ENCODE measurements around the gene TRIM46. TPM values are rescaled to one million over a fixed set of nuclear protein-coding genes. Genes with fewer than 3 reads are reported as not detected.

The TRIM46 gene
- total RNA-seq, 1 experiment from 2014 or later = 3.8 TPM

DNA sequence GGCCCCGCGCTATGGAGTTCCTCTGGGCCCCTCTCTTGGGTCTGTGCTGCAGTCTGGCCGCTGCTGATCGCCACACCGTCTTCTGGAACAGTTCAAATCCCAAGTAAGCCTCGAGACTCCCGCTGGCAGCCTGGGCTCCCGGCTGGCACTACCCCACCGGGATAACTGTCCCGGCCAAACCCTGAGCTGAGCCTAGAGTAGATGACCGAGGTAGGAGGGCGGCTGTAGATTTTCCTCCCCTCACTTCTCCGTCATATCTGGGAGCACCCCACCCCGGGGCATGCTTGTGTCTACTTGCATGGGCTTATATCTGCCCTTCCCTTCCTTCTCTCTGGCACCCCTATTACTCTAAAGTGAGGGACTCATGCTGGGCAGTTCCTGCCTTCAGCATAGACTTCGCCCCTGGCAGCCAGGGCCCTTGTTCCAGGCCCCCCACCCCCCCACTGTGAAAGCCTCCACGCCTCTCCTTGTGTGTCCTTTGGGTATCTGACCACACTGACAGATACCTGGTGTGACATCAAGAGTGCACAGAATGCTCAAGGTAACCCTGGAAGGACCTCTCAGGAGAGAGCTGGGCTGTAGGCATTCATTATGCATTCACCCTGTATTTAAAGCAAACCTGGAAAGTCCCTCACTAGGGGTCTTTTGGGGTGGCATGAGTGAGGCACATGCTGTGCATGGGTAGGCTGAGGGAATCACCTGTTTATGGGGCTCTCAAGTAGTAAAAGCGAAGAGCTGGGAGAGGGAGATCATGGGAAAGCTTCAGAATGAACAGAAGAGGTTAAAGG is 45.5 kb upstream of the TRIM46 start (continued):
- TF ChIP-seq, protein P1, sequence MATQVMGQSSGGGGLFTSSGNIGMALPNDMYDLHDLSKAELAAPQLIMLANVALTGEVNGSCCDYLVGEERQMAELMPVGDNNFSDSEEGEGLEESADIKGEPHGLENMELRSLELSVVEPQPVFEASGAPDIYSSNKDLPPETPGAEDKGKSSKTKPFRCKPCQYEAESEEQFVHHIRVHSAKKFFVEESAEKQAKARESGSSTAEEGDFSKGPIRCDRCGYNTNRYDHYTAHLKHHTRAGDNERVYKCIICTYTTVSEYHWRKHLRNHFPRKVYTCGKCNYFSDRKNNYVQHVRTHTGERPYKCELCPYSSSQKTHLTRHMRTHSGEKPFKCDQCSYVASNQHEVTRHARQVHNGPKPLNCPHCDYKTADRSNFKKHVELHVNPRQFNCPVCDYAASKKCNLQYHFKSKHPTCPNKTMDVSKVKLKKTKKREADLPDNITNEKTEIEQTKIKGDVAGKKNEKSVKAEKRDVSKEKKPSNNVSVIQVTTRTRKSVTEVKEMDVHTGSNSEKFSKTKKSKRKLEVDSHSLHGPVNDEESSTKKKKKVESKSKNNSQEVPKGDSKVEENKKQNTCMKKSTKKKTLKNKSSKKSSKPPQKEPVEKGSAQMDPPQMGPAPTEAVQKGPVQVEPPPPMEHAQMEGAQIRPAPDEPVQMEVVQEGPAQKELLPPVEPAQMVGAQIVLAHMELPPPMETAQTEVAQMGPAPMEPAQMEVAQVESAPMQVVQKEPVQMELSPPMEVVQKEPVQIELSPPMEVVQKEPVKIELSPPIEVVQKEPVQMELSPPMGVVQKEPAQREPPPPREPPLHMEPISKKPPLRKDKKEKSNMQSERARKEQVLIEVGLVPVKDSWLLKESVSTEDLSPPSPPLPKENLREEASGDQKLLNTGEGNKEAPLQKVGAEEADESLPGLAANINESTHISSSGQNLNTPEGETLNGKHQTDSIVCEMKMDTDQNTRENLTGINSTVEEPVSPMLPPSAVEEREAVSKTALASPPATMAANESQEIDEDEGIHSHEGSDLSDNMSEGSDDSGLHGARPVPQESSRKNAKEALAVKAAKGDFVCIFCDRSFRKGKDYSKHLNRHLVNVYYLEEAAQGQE (IDR thresholded peaks at IDR 0.05; ENCODE audit: low read depth) = no peak

DNA sequence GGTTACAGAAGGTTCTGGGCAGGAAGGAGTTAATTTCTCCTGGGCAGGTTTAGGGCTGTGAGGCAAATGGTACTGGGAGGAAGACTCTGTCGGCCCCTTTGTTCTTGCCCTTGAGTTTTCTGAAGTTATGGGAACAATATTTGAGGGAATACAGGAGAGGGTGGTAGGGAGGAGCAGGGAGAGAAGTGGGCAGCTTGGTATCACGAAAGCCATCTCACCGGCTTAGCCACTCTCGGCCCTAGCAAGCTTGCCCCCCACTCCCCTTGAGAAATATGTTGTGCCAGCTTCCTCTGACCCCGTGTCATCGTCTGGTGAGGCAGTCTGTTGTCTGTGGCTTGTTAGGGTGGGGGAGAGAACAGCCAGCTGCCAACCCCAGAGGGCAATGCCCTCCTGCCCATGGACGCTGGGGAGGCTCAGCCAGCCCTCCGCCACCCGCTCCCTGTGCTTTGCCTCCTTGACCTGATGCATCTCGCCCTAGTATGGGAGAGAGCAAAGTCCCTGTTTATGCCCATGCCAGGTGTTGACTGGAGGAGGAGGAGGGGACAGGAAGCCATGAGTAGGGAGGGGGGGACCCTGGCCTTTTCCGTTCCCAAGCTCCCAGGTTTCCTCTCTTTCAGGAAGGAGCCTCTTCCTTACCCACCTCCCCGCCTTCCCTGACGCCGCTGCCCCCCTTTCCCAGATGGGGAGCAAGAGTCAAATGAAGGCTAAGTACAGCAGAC is 44.7 kb upstream of the TRIM46 start:
- POLR2A ChIA-PET = interaction anchor here (1.0 to 2.3 kb wide), 2 partner anchors 10 to 65 kb away, joined by 3 to 7 read pairs; no protein-coding TSS in a partner anchor
- RAD21 ChIA-PET (ENCODE audit: low non-redundant PET in 1 of 2, low total read pairs in 2 of 2, uncharacterized antibody in 2 of 2, unreplicated experiment in 2 of 2) = interaction anchor here in 1 of 2 experiments (0.7 kb wide), 1 partner anchor 112 kb away, joined by 3 read pairs; no protein-coding TSS in a partner anchor
- H3K4me1 ChIP-seq (ENCODE audit: control insufficient read depth in 1 of 2, insufficient read depth in 2 of 2, low read length in 2 of 2) = peaks cover 36 to 83% of the 10 kb centered on the region in 2 experiments
- H3K4me3 ChIP-seq (replicated peaks in 1 of 2; ENCODE audit: low read depth in 1 of 2, low read length in 2 of 2) = peak overlapping the region; percentile 70 to 97
- ATAC-seq (peak; percentile 33), DNase-seq (ENCODE audit: low read depth, low spot score) (no peak)
- intact Hi-C loops (cut with micrococcal nuclease) = loop anchor here (2.0 kb wide), 1 partner anchor 34 kb away; no protein-coding TSS in a partner anchor
- peaks cover 10 to 25% of the 10 kb centered on the region in 2 experiments; a peak in 3 of 4 replicates for H3K36me3 ChIP-seq (ENCODE audit: control insufficient read depth in 1 of 2, insufficient read depth in 2 of 2, low read length in 2 of 2)
- no peak overlapping the region for H2AFZ ChIP-seq (ENCODE audit: low read depth, low read length, poor library complexity, severe bottlenecking)
- peak overlapping the region; percentile 99 for H3K4me2 ChIP-seq (ENCODE audit: low read length)
- no peaks in the 10 kb centered on the region for H3K9me2 ChIP-seq (ENCODE audit: insufficient read depth)
- CTCF ChIA-PET = interaction anchor here (1.2 to 3.5 kb wide), 4 partner anchors 37 to 44 kb away, joined by 3 to 13 read pairs (median 8); partner anchors contain the start of gene KRTCAP2
- BruUV-seq (replicated peaks) = TSS peak; percentile 64
- H3K27ac ChIP-seq (ENCODE audit: low read depth, low read length) = peak overlapping the region; percentile 97
- no peaks in the 10 kb centered on the region for H3K9me3 ChIP-seq (ENCODE audit: control insufficient read depth in 1 of 2, insufficient read depth in 1 of 2, low read depth in 1 of 2, low read length in 2 of 2)
- peak overlapping the region; percentile 91 for H3K9ac ChIP-seq (ENCODE audit: low read length)
- peaks cover 41% of the 10 kb centered on the region for H3K79me2 ChIP-seq (ENCODE audit: insufficient read depth, low read length)
- no peaks in the 10 kb centered on the region for H3K27me3 ChIP-seq (ENCODE audit: insufficient read depth, low read length)
- TF ChIP-seq YY1 (IDR thresholded peaks at IDR 0.05; ENCODE audit: extremely low read depth, insufficient replicate concordance, low read depth, low read length) (peak; percentile 36), TCF7L2 (IDR thresholded peaks at IDR 0.05; ENCODE audit: borderline replicate concordance, extremely low read depth, insufficient read depth, insufficient read length) (peak; percentile 92), EGR1 (IDR thresholded peaks at IDR 0.05; ENCODE audit: low read depth) (no peak)
- no peaks in the 10 kb centered on the region for H4K20me1 ChIP-seq (ENCODE audit: insufficient read depth)
